Mesothelial cell of epicardium (in vitro differentiated cells): ENCODE measurements around the gene WFDC12. TPM values are rescaled to one million over a fixed set of nuclear protein-coding genes. Genes with fewer than 3 reads are reported as not detected.
"Not testable (repeated sequence)": the region's sequence is repeated elsewhere in the genome, so short reads cannot be mapped to it uniquely, and the experiment has no call there.

Source experiments
- DNase-seq, 2 experiments: peaks; one replicate each; pipeline ENCODE4 v3.0.0; 2021; ENCODE audit warnings: low spot score in 2 of 2; ENCODE audit not compliant: unreplicated experiment in 2 of 2
- H3K27ac Mint-ChIP-seq: 2 replicates; pipeline ENCODE4 v1.8.0; 2021; ENCODE audit warnings: mixed read lengths
- H3K27me3 Mint-ChIP-seq: 2 replicates; pipeline ENCODE4 v1.8.0; 2021; ENCODE audit warnings: low read depth, mixed read lengths
- H3K36me3 Mint-ChIP-seq: 2 replicates; pipeline ENCODE4 v1.8.0; 2021; ENCODE audit warnings: mixed read lengths
- H3K4me1 Mint-ChIP-seq: 2 replicates; pipeline ENCODE4 v1.8.0; 2021; ENCODE audit warnings: mixed read lengths
- H3K4me3 Mint-ChIP-seq: 2 replicates; pipeline ENCODE4 v1.8.0; 2021; ENCODE audit warnings: mild to moderate bottlenecking, moderate library complexity, mixed read lengths
- H3K9me3 Mint-ChIP-seq: 2 replicates; pipeline ENCODE4 v1.8.0; 2021; ENCODE audit warnings: mixed read lengths
- total RNA-seq: library from RNA; stranded (reverse); gene quantifications from 3 replicates; pipeline ENCODE4 v1.2.1, GENCODE V29; 2021
- TF ChIP-seq, protein P1 (sequence below): fragments of 200-600 bp; sonication (generic); IDR thresholded peaks from one replicate; pipeline ENCODE4 v1.5.0; 2021; ENCODE audit warnings: antibody characterized with exemption; ENCODE audit not compliant: unreplicated experiment

The WFDC12 gene
- total RNA-seq, 1 donor from 2014 or later, result not detected

GRCh38 chr20:45156713-45157112 lies 32.4 kb upstream of the WFDC12 start:
- H3K36me3 Mint-ChIP-seq, result no peaks in the 10 kb centered on the region
- TF ChIP-seq, protein P1, sequence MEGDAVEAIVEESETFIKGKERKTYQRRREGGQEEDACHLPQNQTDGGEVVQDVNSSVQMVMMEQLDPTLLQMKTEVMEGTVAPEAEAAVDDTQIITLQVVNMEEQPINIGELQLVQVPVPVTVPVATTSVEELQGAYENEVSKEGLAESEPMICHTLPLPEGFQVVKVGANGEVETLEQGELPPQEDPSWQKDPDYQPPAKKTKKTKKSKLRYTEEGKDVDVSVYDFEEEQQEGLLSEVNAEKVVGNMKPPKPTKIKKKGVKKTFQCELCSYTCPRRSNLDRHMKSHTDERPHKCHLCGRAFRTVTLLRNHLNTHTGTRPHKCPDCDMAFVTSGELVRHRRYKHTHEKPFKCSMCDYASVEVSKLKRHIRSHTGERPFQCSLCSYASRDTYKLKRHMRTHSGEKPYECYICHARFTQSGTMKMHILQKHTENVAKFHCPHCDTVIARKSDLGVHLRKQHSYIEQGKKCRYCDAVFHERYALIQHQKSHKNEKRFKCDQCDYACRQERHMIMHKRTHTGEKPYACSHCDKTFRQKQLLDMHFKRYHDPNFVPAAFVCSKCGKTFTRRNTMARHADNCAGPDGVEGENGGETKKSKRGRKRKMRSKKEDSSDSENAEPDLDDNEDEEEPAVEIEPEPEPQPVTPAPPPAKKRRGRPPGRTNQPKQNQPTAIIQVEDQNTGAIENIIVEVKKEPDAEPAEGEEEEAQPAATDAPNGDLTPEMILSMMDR, result no peak
- H3K4me1 Mint-ChIP-seq, result no peaks in the 10 kb centered on the region
- no peak overlapping the region for H3K27ac Mint-ChIP-seq
- DNase-seq, result no peak
- H3K9me3 Mint-ChIP-seq, result peaks cover 26% of the 10 kb centered on the region
- H3K27me3 Mint-ChIP-seq, result peaks cover 43% of the 10 kb centered on the region
- H3K4me3 Mint-ChIP-seq, result no peak overlapping the region

GRCh38 chr20:45154794-45155193 lies 30.5 kb upstream of the WFDC12 start:
- Mint-ChIP-seq H3K9me3 (peaks cover 19% of the 10 kb centered on the region), H3K27me3 (peaks cover 62% of the 10 kb centered on the region)
- H3K4me1 Mint-ChIP-seq, DNase-seq, H3K4me3 Mint-ChIP-seq, H3K36me3 Mint-ChIP-seq, H3K27ac Mint-ChIP-seq: not testable (repeated sequence)

- Mint-ChIP-seq H3K9me3 (peaks cover 17% of the 10 kb centered on the region), H3K27me3 (peaks cover 68% of the 10 kb centered on the region), H3K4me3 (no peak overlapping the region), H3K36me3 (no peaks in the 10 kb centered on the region), H3K27ac (no peak overlapping the region), H3K4me1 (no peaks in the 10 kb centered on the region)
- TF ChIP-seq, protein P1, result no peak
- no peak for DNase-seq
These were observed 29.9 kb upstream of the WFDC12 start for GRCh38 chr20:45154183-45154582.

GRCh38 chr20:45153752-45154151 lies 29.5 kb upstream of the WFDC12 start:
- no peak overlapping the region for H3K4me3 Mint-ChIP-seq
- H3K9me3 Mint-ChIP-seq, result peaks cover 13% of the 10 kb centered on the region
- no peaks in the 10 kb centered on the region for H3K36me3 Mint-ChIP-seq
- no peaks in the 10 kb centered on the region for H3K4me1 Mint-ChIP-seq
- no peak for DNase-seq
- H3K27ac Mint-ChIP-seq, result no peak overlapping the region
- peaks cover 72% of the 10 kb centered on the region for H3K27me3 Mint-ChIP-seq
- TF ChIP-seq, protein P1, result no peak

DNA sequence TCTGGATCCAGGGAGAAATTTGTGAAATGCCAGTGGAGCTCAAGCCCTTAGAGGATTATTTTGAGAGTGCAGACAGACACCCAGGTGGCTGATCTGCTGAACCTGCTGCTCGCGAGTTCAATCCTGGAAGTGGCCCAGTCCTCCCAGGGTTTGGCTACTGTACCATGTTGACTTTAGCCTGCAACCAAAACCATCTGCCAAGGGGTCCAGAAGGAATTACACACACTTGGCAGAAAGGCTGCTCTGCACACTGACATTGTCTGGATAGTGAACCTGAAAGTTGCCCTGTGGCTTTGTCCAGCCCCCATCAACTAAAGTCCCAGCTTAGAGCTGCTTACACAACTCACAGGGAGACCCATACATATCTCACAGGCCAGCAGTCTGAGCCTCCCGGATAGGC lies 28.9 kb upstream of the WFDC12 start:
- no peaks in the 10 kb centered on the region for H3K36me3 Mint-ChIP-seq
- no peak overlapping the region for H3K27ac Mint-ChIP-seq
- no peak for DNase-seq
- TF ChIP-seq, protein P1, result no peak
- no peak overlapping the region for H3K4me3 Mint-ChIP-seq
- peaks cover 8% of the 10 kb centered on the region for H3K9me3 Mint-ChIP-seq
- peaks cover 70% of the 10 kb centered on the region for H3K27me3 Mint-ChIP-seq
- no peaks in the 10 kb centered on the region for H3K4me1 Mint-ChIP-seq

- Mint-ChIP-seq H3K9me3 (peaks cover 8% of the 10 kb centered on the region), H3K27ac (no peak overlapping the region), H3K4me1 (no peaks in the 10 kb centered on the region), H3K36me3 (no peaks in the 10 kb centered on the region), H3K27me3 (peaks cover 74% of the 10 kb centered on the region), H3K4me3 (no peak overlapping the region)
- TF ChIP-seq, protein P1, result no peak
- no peak for DNase-seq
These were observed 28.1 kb upstream of the WFDC12 start for GRCh38 chr20:45152405-45152804.
